NCI-H526 (cell line): ENCODE results near the gene SP6.

Experiments
- DNase-seq, 2 experiments: peaks; one replicate each; lab custom pipeline; 2025; lab: John Stamatoyannopoulos, UW

Gene SP6

GRCh38 chr17:47850692-47851573 is at the start of gene SP6:
Gene SP6, minus strand, starts transcription at chr17:47851163. Its CDS starts 2,734 bp downstream, at chr17:47848429.
- DNase-seq = peak; percentile 62 to 95

GRCh38 chr17:47899643-47900042 is 48.7 kb upstream of the SP6 start:
- no peak for DNase-seq

- no peak for DNase-seq
Observed at GRCh38 chr17:47898241-47898640, 47.3 kb upstream of the SP6 start.

- DNase-seq = no peak
Observed at GRCh38 chr17:47897561-47897960, 46.6 kb upstream of the SP6 start.

- peak in 1 of 2 experiments; percentile 62 for DNase-seq
Observed at GRCh38 chr17:47896672-47897490, 45.9 kb upstream of the SP6 start.

- DNase-seq = peak; percentile 100
Observed at GRCh38 chr17:47895856-47896671, 45.1 kb upstream of the SP6 start, which contains the start of gene SP2. Gene SP2, plus strand, starts transcription at chr17:47896236. Its CDS starts 51 bp downstream, at chr17:47896287.

GRCh38 chr17:47895347-47895855 is 44.4 kb upstream of the SP6 start:
- peak in 1 of 2 experiments; percentile 40 for DNase-seq

GRCh38 chr17:47894498-47895346 is 43.8 kb upstream of the SP6 start:
- DNase-seq = no peak

GRCh38 chr17:47891545-47892088 is 40.7 kb upstream of the SP6 start:
- DNase-seq = no peak

GRCh38 chr17:47889734-47890529 is 39.0 kb upstream of the SP6 start:
- peak; percentile 70 to 93 for DNase-seq

- DNase-seq = no peak
Observed at GRCh38 chr17:47888293-47888692, 37.3 kb upstream of the SP6 start.

- no peak for DNase-seq
Observed at GRCh38 chr17:47884905-47885730, 34.2 kb upstream of the SP6 start.

- DNase-seq = no peak
Observed at GRCh38 chr17:47884427-47884740, 33.4 kb upstream of the SP6 start.

- DNase-seq = no peak
Observed at GRCh38 chr17:47883589-47884426, 32.8 kb upstream of the SP6 start.

- DNase-seq = no peak
Observed at GRCh38 chr17:47882695-47883588, 32.0 kb upstream of the SP6 start.

- no peak for DNase-seq
Observed at GRCh38 chr17:47882247-47882646, 31.3 kb upstream of the SP6 start.
